GM21717 (cell line): ENCODE measurements around the gene CCNB2.
"Not testable (repeated sequence)": the region's sequence is repeated elsewhere in the genome, so short reads cannot be mapped to it uniquely, and the experiment has no call there.

Source experiments
- ATAC-seq: cut with Tn5 transposase; IDR thresholded peaks from one replicate; pipeline ENCODE4 v1.9.1; 2021; ENCODE audit warnings: mild to moderate bottlenecking, moderate library complexity; ENCODE audit not compliant: unreplicated experiment

The CCNB2 gene

GRCh38 chr15:59104912-59105732, at the start of gene CCNB2:
TSS of gene CCNB2 (plus strand) at chr15:59105146. CDS start at chr15:59105269, 123 bp downstream.
- ATAC-seq = peak; percentile 95

DNA sequence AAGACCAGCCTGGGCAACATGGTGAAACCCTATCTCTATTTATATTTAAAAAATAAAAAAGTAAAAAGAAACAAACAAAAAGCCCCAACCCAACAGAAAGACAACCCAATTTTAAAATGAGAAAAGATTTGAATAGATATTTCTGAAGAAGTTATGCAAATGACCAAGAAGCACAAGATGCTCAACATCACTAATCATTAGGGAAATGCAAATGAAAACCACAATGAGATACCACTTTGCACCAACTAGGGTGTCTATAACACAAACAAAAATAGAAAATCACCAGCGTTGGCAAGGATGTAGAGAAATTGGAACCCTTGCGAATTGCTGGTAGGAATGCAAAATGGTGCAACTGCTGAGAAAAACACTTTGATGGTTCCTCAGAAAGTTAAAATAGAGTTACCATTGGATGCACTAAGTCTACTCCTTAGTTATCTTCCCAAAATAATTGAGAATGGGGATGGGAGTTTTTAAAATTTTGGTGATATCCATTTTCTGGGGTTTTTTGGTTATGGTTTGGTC, 45.8 kb upstream of the CCNB2 start:
- no peak for ATAC-seq

DNA sequence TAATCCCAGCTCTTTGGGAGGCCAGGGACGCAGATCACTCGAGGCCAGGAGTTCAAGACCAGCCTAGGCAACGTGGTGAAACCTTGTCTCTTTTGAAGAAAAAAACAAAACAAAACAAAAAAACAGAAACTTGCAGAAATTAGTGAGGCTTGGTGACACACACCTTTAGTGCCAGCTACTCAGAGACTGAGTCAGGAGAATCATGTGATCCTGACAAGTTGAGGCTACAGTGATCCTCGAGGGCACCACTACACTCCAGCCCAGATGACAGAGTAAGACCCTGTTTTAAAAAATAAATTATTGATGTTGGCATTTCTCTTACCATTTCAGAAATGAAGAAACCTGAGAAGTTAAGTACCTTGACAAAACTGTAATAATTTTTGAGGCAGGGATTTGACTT, 44.6 kb upstream of the CCNB2 start:
- no peak for ATAC-seq

DNA sequence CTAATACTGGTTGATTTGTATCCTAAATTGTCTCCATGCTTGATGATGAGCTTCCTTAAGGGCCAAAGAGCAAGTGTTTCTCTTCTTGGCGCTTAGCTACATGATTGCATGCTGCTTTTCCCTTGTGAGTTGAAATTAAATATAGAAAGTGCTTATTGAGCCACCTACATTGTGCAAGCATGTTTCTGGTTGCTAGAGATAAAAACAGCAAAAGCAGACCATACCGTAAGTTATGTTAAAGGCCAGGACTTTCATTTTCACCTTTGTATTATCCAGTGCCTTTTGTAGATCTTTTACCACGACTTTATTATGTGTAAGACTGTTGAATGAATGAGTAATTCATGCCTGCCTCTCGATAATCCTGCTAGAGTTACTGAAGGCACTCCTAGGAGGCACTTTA, 41.9 kb upstream of the CCNB2 start:
- no peak for ATAC-seq

DNA sequence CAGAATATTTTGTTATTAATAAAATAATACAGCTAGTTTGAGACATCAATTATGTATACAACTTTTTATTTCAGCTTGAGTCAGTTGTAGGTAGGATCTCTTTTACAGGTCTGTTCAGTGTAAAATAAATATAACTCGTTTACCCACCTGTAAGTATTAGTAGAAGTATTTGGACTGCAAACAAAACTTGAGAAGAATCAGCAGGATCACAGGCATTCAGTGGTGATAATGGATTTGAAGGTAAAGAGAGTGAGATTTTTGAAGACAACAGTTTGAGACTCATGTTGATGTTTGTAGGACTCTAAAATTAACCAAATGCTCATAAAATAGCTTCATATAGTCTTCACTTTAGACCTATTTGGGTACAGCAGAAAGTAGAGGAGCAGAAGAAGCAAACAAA, 35.5 kb upstream of the CCNB2 start:
- ATAC-seq = no peak

DNA sequence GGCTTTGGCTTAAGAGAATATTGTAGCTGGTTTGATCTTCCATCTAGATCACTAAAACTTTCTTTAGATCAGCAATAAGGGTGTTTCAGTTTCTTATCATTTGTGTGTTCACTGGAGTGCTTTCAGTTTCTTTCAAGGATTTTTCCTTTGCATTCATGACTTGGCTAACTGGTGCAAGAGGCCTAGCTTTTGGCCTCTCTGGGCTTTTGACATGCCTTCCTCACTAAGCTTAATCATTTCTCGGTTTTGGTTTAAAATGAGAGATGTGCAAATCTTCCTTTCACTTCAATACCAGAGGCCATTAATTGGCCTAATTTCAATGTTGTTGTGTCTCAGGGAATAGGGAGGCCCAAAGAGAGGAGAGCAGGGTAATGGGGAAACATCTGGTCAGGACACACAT, 30.3 kb upstream of the CCNB2 start:
- no peak for ATAC-seq

GRCh38 chr15:59087731-59088130, 17.2 kb upstream of the CCNB2 start:
- ATAC-seq = no peak

GRCh38 chr15:59094077-59094476, 10.9 kb upstream of the CCNB2 start:
- ATAC-seq = no peak

GRCh38 chr15:59096429-59096828, 8.5 kb upstream of the CCNB2 start:
- ATAC-seq = no peak

- no peak for ATAC-seq
Observed at GRCh38 chr15:59099162-59099685, 5.7 kb upstream of the CCNB2 start.

- peak; percentile 32 for ATAC-seq
Observed at GRCh38 chr15:59104602-59104911, 389 bp upstream of the CCNB2 start.

GRCh38 chr15:59105854-59106253, 908 bp downstream of the CCNB2 start:
- no peak for ATAC-seq

GRCh38 chr15:59111251-59111650, 6.3 kb downstream of the CCNB2 start:
- ATAC-seq = no peak

- no peak for ATAC-seq
Observed at GRCh38 chr15:59115047-59115446, 10.1 kb downstream of the CCNB2 start.

- no peak for ATAC-seq
Observed at GRCh38 chr15:59116141-59116540, 11.2 kb downstream of the CCNB2 start.

GRCh38 chr15:59116771-59117170, 11.8 kb downstream of the CCNB2 start:
- no peak for ATAC-seq

DNA sequence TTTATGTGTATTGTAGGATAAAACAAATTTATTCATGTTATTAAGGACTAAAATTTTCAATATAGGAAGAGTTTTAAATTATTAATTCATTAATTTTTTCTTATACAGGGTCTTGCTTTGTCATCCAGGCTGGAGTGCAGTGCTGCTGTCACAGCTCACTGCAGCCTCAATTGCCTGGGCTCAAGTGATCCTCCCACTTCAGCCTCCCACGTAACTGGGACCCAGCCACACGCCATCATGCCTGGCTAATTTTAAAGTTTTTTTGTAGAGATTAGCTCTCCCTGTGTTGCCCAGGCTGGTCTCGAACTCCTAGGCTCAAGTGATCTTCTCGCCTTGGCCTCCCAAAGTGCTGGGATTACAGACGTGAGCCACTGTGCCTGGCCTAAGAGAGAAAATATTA, 14.7 kb downstream of the CCNB2 start:
- ATAC-seq = no peak

- ATAC-seq = no peak
Observed at GRCh38 chr15:59120937-59121336, 16.0 kb downstream of the CCNB2 start.

DNA sequence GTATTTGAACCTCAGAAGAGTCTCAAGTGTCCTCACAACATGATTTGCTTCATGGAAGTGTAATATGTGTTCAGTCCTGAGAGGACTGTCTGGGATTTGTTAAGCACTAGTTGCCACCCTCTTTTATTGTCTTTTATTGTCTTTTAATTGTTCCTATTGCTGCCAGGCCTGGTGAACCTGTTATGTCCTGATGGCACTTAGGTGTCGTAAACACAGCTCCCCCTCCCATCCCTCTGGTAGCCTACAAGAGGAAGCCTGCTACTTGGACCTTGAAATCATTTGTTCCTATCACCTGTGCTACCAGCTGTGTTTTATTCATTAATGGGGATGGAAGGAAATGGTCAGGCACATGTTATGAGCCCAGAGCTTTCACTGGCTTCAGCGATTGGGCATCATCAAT, 19.3 kb downstream of the CCNB2 start:
- no peak for ATAC-seq

DNA sequence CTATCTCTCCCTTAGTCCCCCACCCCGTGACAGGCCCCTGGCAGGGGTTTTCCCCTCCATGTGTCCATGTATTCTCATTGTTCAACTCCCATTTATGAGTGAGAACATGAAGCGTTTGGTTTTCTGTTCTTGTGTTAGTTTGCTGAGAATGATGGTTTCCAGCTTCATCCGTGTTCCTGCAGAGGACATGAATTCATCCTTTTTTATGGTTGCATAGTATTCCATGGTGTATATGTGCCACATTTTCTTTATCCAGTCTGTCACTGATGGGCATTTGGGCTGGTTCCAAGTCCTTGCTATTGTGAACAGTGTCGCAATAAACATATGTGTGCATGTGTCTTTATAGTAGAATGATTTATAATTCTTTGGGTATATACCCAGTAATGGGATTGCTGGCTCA, 20.7 kb downstream of the CCNB2 start:
- not testable (repeated sequence) for ATAC-seq

- not testable (repeated sequence) for ATAC-seq
Observed at GRCh38 chr15:59127255-59127654, 22.3 kb downstream of the CCNB2 start.

- ATAC-seq = no peak
Observed at GRCh38 chr15:59131456-59131855, 26.5 kb downstream of the CCNB2 start.
